Mucosa of rectum (tissue), 2 donors: ENCODE data around the gene SLIT1.
A peak's percentile ranks its signal among the peaks of the same experiment; 100 is the strongest.

Experiments used
- H3K27ac ChIP-seq, 2 donors: one replicate each; pipeline ENCODE4 v1.7.0; 2013; ENCODE audit warnings: inconsistent platforms in 2 of 2, low read depth in 2 of 2, low read length in 2 of 2
- H3K27me3 ChIP-seq, 2 donors: one replicate each; pipeline ENCODE4 v1.7.0; 2013; ENCODE audit warnings: low read length in 2 of 2; ENCODE audit not compliant: control insufficient read depth in 2 of 2, insufficient read depth in 2 of 2
- H3K36me3 ChIP-seq, 2 donors: one replicate each; pipeline ENCODE4 v1.7.0; 2013; ENCODE audit warnings: low read length in 2 of 2; ENCODE audit not compliant: control insufficient read depth in 2 of 2, insufficient read depth in 2 of 2
- H3K4me1 ChIP-seq, 2 donors: one replicate each; pipeline ENCODE4 v1.7.0; 2013; ENCODE audit warnings: low read length in 2 of 2, mild to moderate bottlenecking in 1 of 2; ENCODE audit not compliant: control insufficient read depth in 2 of 2, insufficient read depth in 2 of 2
- H3K4me3 ChIP-seq, 2 donors: one replicate each; pipeline ENCODE4 v1.7.0; 2013; ENCODE audit warnings: low read length in 2 of 2
- H3K9ac ChIP-seq, 2 donors: one replicate each; pipeline ENCODE4 v1.7.0; 2013; ENCODE audit warnings: low read length in 2 of 2, low read depth in 1 of 2, mild to moderate bottlenecking in 1 of 2
- H3K9me3 ChIP-seq, 2 donors: one replicate each; pipeline ENCODE4 v1.7.0; 2013; ENCODE audit warnings: low read length in 2 of 2; ENCODE audit not compliant: control insufficient read depth in 2 of 2
- donor health status: healthy.
- donor health status: Normal muscosa, but diverticular disease.

Gene SLIT1

DNA sequence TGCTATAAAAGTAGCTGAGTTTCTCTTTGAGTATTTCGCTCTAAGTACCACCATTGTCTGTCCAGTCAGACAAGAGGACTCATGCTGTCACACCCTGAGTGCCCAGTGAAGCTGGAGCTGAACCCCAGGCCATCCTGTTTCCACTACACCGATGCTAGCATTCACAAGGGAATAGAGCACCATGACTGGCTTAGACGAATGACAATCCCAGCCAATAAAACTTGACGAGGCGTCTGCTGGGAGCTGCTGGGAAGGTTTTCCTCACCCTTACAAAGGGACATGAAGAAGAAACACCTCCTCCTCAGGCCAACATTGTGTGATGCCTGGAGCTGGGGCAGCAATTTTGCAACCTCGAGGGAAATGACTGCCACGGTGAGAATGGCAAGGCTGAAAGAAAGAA is 17.5 kb upstream of the SLIT1 start:
- Histone ChIP-seq H3K4me3 (no peak overlapping the region), H3K36me3 (no peaks in the 10 kb centered on the region), H3K27me3 (peaks cover 0 to 9% of the 10 kb centered on the region in 2 donors), H3K4me1 (no peaks in the 10 kb centered on the region), H3K9ac (no peak overlapping the region), H3K9me3 (no peaks in the 10 kb centered on the region), H3K27ac (no peak overlapping the region)

DNA sequence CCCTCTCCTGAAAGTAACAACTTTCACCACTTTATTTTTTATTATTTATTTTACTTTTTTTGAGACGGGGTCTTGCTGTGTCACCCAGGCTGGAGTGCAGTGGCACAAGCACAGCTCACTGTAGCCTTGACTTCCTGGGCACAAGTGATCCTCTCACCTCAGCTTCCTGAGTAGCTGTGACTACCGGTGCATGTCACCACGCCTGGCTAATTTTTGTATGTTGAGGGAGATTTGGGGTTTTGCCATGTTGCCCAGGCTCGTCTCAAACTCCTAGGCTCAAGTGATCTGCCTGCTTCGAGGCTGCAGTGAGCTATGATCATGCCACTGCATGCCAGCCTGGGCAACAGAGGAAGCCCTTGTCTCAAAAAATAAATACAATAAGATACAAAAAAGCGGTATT is 14.9 kb upstream of the SLIT1 start:
- no peak overlapping the region for H3K4me3 ChIP-seq
- H3K36me3 ChIP-seq = no peaks in the 10 kb centered on the region
- peaks cover 0 to 4% of the 10 kb centered on the region in 2 donors for H3K4me1 ChIP-seq
- H3K9ac ChIP-seq = no peak overlapping the region
- peaks cover 8 to 17% of the 10 kb centered on the region in 2 donors for H3K27me3 ChIP-seq
- no peak overlapping the region for H3K27ac ChIP-seq
- no peaks in the 10 kb centered on the region for H3K9me3 ChIP-seq

DNA sequence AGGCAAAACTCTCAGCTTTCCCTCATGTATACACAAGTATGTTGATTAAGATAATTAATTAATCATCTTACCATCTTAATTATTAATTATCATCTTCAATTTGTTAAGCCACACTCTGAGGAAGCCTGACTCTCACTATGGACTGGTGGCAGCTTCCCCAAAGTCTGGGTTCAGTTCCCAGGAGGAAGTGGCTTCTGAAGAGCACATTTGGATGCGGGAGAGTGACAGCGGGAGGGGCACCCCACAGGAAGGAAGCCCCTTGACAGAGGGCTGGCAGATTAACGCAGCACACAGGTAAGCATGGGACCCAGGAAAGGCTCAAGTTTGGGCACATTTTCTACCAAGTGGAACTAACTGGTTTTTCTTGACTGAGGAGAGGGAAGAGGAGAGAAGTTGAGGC is 13.4 kb upstream of the SLIT1 start:
- Histone ChIP-seq H3K36me3 (no peaks in the 10 kb centered on the region), H3K27ac (no peak overlapping the region), H3K4me1 (peaks cover 0 to 4% of the 10 kb centered on the region in 2 donors), H3K9ac (no peak overlapping the region), H3K27me3 (peaks cover 12 to 19% of the 10 kb centered on the region in 2 donors), H3K9me3 (no peaks in the 10 kb centered on the region), H3K4me3 (no peak overlapping the region)

DNA sequence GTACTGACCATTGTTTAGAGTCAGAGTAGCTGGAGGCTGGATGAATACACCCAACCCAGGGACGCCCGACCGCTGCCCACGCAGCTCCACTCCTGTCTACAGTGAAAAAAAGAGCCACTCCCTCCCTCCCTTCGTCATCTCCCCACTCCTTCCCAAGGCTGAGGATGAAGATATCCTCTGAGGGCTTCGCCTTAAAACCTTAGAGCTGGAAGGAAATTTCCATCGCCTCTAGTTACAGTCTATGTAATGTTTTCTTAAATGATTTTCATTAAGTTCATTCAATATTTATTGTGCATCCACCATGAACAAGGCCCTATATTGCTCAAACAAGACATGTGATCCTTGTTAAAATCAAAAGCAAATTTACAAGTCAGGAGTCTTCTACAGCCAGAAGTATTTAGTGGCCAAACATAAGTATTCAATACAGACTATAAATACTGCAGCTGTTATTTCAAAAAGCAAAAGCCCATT is 11.3 kb upstream of the SLIT1 start:
- no peak overlapping the region for H3K27ac ChIP-seq
- H3K4me1 ChIP-seq = peaks cover 0 to 4% of the 10 kb centered on the region in 2 donors
- no peak overlapping the region for H3K4me3 ChIP-seq
- H3K9ac ChIP-seq = no peak overlapping the region
- peaks cover 17 to 28% of the 10 kb centered on the region in 2 donors for H3K27me3 ChIP-seq
- no peaks in the 10 kb centered on the region for H3K36me3 ChIP-seq
- no peaks in the 10 kb centered on the region for H3K9me3 ChIP-seq

DNA sequence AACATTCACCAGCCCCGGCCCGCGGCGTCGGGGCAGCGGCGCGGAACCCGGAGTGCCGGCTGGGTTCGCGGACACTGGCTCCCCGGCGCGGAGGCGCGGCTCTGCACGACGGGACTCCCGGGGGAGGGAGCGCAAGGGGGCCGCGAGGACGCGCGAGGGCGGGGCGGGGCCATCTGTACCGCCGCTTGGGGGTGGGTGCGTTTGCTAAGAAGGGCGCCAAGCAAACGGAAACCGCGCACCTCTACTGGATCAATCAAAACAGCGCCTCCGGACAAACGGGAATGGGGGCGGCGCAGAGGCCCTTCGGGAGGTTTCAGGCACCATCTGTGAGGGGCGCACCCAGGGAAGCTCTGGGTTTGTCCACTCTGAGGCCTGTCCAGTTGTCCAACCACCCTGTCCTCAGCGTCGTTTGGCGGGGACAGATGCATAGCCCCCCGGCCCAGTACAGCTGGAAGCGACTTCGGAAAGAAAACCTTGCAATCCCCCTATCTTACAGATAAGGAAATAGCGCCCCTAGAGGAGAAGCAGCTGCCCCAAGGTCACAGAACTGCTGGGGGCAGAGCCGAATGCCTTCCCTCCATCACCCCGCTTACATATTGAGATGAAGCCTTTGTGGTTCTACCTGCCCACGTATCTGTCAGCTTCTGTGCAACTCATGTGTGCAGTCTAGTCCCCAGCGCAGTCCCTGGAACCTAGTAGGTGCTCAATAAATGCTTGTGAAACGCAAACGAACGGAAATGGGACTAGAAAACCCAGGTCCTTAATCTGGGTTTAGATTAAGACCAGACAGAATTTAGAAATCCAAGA is 10.7 kb upstream of the SLIT1 start:
- no peak overlapping the region for H3K9ac ChIP-seq
- peak overlapping the region; percentile 65 to 66 for H3K4me3 ChIP-seq
- peaks cover 18 to 27% of the 10 kb centered on the region in 2 donors for H3K27me3 ChIP-seq
- peaks cover 0 to 4% of the 10 kb centered on the region in 2 donors for H3K4me1 ChIP-seq
- H3K9me3 ChIP-seq = no peaks in the 10 kb centered on the region
- H3K36me3 ChIP-seq = no peaks in the 10 kb centered on the region
- no peak overlapping the region for H3K27ac ChIP-seq

DNA sequence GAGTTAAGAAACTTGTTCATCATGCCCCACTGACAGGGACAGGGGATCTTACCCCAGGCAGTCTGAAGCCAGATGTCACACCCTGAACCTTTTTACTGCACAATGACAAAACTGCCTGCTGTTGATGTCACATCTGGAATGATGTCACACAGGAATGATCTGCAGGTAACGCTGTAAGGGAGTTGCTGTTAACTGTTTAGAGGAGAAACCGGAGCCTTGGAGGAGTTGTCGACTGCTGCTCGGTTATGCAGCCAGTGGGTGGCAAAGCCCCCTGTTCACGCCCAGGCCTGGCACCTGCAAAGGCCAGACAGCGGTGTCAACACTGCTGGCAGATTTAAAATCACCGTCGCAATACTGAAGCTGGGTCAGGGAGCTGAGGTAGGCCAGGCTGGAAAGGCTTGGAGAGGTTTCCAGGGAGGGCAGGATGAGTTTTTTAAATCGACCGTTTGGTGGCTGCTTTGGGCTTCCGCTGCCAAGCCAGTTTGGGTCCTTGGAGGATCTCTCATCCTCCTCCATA is 10.0 kb upstream of the SLIT1 start:
- H3K27me3 ChIP-seq = peaks cover 18 to 25% of the 10 kb centered on the region in 2 donors

DNA sequence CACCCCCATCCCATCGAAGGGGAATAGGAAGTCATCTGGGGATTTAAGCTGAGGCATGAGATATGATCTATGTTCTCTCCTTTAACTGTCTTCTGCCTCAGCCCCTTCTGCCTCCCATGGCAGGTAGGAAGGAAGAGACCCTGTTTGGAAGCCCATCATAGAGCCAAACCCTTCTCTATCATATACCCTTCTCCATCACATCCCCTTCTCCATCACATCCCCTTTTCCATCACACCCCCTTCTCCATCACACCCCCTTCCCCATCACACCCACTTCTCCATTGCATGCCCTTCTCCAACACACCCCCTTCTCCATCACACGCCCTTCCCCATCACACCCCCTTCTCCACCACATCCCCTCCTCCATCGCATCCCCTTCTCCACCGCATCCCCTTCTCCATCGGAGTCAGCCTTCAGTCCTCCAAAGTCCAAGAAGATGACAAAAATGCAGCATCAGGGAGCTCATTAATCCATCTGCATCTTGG is 7.2 kb upstream of the SLIT1 start:
- Histone ChIP-seq H3K27me3 (peaks cover 20 to 25% of the 10 kb centered on the region in 2 donors), H3K36me3 (no peaks in the 10 kb centered on the region), H3K27ac (no peak overlapping the region), H3K4me3 (no peak overlapping the region), H3K9me3 (no peaks in the 10 kb centered on the region), H3K4me1 (peaks cover 0 to 4% of the 10 kb centered on the region in 2 donors), H3K9ac (no peak overlapping the region)

More for the DNA sequence above, 10.0 kb upstream of the SLIT1 start:
- no peaks in the 10 kb centered on the region for H3K36me3 ChIP-seq
- H3K9me3 ChIP-seq = no peaks in the 10 kb centered on the region
- H3K4me1 ChIP-seq = peaks cover 0 to 4% of the 10 kb centered on the region in 2 donors
- peak overlapping the region; percentile 65 to 66 for H3K4me3 ChIP-seq
- no peak overlapping the region for H3K9ac ChIP-seq
- H3K27ac ChIP-seq = no peak overlapping the region

DNA sequence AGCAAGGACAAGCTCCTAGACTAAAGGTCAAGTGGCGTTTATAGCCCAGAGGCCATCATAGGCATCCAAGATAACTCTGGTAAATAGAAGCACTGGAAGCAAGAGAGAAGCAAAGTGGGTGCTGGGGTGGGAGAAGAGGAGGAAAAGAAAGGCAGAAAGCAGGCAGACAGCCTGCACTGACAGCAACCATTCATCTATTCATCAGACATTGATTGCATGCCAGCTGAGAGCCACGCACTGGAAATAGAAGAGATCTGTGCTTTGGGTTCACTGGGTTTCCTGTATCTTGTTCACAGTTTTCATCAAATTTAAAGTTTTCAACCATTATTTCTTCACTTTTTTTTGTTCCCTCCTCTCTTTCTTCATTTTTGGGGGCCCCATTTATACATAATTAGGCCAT is 4.7 kb upstream of the SLIT1 start:
- Histone ChIP-seq H3K4me3 (no peak overlapping the region), H3K9ac (no peak overlapping the region), H3K4me1 (no peaks in the 10 kb centered on the region), H3K9me3 (no peaks in the 10 kb centered on the region), H3K27ac (no peak overlapping the region), H3K27me3 (peaks cover 21 to 34% of the 10 kb centered on the region in 2 donors), H3K36me3 (no peaks in the 10 kb centered on the region)

DNA sequence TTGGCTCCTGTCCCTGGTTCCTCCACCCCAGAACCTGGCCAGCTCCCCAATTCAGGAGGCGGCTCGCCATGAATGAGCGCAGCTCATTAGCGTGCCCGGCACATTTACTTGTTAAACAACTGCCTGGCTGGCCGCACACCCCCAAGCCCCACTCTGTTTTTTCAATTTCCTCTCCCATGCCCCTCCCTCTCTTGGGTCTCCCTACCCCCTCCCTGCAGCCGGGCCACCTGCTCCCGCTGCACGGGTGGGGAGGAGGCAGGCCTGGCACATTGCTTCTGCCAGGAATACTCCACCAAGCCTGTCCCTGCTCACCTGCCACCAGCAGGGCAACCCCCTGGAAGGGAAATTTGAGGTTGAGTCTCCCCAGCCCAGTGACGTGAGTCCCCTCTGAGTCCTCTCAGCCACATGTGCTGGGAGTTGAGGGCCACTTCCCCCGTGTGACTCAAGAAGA is 2.5 kb upstream of the SLIT1 start:
- Histone ChIP-seq H3K36me3 (no peaks in the 10 kb centered on the region), H3K27ac (no peak overlapping the region), H3K4me3 (no peak overlapping the region), H3K9me3 (no peaks in the 10 kb centered on the region), H3K4me1 (no peaks in the 10 kb centered on the region), H3K27me3 (peaks cover 27 to 50% of the 10 kb centered on the region in 2 donors), H3K9ac (no peak overlapping the region)

DNA sequence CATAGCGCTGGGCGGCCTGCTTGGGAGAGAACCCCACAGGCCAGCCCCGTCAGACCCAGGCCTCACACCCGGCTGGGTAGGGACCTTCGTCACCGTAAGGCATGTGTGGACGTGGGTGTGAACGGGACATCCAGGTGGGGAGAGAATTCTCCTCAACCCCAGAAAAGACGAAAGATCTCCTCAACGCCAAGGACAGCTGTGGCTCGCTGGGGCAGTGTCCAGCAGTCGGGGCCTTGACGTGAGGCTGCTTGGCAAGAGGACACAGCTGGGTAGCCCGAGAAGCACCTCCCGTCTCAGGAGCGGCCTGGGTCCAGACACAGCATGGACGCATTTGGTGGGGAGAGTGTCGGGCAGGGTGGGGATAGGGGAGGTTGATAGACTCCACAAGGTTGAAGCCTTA is 1.2 kb upstream of the SLIT1 start:
- no peaks in the 10 kb centered on the region for H3K9me3 ChIP-seq
- no peak overlapping the region for H3K27ac ChIP-seq
- no peak overlapping the region for H3K9ac ChIP-seq
- no peaks in the 10 kb centered on the region for H3K36me3 ChIP-seq
- no peak overlapping the region for H3K4me3 ChIP-seq
- H3K4me1 ChIP-seq = no peaks in the 10 kb centered on the region
- peaks cover 21 to 43% of the 10 kb centered on the region in 2 donors for H3K27me3 ChIP-seq
